ENCODE results near the gene ELL. TPM values are rescaled to one million over a fixed set of nuclear protein-coding genes. Genes with fewer than 3 reads are reported as not detected.
A peak's percentile ranks its signal among the peaks of the same experiment; 100 is the strongest.

ELL gene
- total RNA-seq, 1 donor from 2014 or later: 9.7 TPM

GRCh38 chr19:18401580-18402112, 120.2 kb downstream of the ELL start:
- TF ChIP-seq, protein P1, sequence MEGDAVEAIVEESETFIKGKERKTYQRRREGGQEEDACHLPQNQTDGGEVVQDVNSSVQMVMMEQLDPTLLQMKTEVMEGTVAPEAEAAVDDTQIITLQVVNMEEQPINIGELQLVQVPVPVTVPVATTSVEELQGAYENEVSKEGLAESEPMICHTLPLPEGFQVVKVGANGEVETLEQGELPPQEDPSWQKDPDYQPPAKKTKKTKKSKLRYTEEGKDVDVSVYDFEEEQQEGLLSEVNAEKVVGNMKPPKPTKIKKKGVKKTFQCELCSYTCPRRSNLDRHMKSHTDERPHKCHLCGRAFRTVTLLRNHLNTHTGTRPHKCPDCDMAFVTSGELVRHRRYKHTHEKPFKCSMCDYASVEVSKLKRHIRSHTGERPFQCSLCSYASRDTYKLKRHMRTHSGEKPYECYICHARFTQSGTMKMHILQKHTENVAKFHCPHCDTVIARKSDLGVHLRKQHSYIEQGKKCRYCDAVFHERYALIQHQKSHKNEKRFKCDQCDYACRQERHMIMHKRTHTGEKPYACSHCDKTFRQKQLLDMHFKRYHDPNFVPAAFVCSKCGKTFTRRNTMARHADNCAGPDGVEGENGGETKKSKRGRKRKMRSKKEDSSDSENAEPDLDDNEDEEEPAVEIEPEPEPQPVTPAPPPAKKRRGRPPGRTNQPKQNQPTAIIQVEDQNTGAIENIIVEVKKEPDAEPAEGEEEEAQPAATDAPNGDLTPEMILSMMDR (IDR thresholded peaks at IDR 0.05; ENCODE audit: insufficient read depth, low read length, severe bottlenecking): peak; percentile 66
- DNase-seq (ENCODE audit: low read depth): peak; percentile 78

GRCh38 chr19:18399008-18399407, 122.9 kb downstream of the ELL start:
- DNase-seq (ENCODE audit: low read depth): peak; percentile 76
- H3K27me3 ChIP-seq (ENCODE audit: control insufficient read depth, insufficient read depth, low read length): no peaks in the 10 kb centered on the region
- no peak overlapping the region for H3K4me3 ChIP-seq (ENCODE audit: low read depth, low read length)
- TF ChIP-seq, protein P1 (IDR thresholded peaks at IDR 0.05; ENCODE audit: insufficient read depth, low read length, severe bottlenecking): no peak
- no peak for FAIRE-seq
- H3K36me3 ChIP-seq (ENCODE audit: control insufficient read depth, insufficient read depth, low read length): no peaks in the 10 kb centered on the region

More at GRCh38 chr19:18401580-18402112, 120.2 kb downstream of the ELL start:
- FAIRE-seq: no peak
- H3K4me3 ChIP-seq (ENCODE audit: low read depth, low read length): no peak overlapping the region
- H3K36me3 ChIP-seq (ENCODE audit: control insufficient read depth, insufficient read depth, low read length): no peaks in the 10 kb centered on the region
- H3K27me3 ChIP-seq (ENCODE audit: control insufficient read depth, insufficient read depth, low read length): no peaks in the 10 kb centered on the region

GRCh38 chr19:18397242-18398202, 124.3 kb downstream of the ELL start, which contains the start of gene LRRC25:
Gene LRRC25 (minus strand): TSS chr19:18397622. CDS start chr19:18396963, 659 bp downstream.
- DNase-seq (ENCODE audit: low read depth) (no peak), FAIRE-seq (no peak)
- Histone ChIP-seq H3K36me3 (ENCODE audit: control insufficient read depth, insufficient read depth, low read length) (no peaks in the 10 kb centered on the region), H3K4me3 (ENCODE audit: low read depth, low read length) (no peak within 1 kb of the TSS), H3K27me3 (ENCODE audit: control insufficient read depth, insufficient read depth, low read length) (no peaks in the 10 kb centered on the region)
- TF ChIP-seq, protein P1 (IDR thresholded peaks at IDR 0.05; ENCODE audit: insufficient read depth, low read length, severe bottlenecking): no peak

DNA sequence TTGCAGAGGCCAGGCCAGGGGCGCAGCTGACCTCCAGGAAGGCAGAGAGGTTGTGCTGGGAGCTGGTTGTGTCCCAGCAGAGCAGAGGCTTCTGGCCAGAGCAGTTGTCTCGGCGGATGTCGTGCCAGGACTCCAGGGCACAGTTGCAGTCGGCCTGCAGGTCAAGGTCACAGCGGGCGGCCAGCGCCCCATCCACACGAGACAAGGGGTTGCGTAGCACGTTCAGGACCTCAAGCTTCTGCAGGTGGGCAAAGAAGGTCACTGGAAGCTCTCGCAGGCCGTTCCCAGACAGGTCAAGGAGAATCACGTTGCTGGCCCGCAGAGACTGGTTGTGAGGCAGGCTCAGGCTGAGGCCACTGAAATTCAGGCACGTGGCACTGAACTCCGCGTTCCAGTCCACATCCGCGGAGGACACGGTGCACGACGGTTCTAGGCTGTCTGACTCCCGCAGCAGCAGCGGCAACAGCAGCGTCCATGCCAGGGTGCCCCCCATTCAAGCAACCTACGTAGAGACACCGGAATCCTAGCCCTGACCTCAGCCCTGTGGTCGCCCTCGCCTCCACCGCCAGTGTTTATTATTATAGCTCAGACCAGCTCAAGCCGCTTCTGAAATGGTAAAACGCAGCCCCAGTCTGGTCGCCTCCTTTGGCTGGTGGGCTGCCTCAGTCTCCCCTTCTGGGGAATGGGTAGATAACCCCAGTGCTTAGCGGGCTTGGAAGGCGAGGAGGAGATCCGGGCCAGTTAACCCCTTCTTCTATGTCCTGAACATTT, 125.2 kb downstream of the ELL start:
- TF ChIP-seq, protein P1 (IDR thresholded peaks at IDR 0.05; ENCODE audit: insufficient read depth, low read length, severe bottlenecking): no peak
- no peak overlapping the region for H3K4me3 ChIP-seq (ENCODE audit: low read depth, low read length)
- no peaks in the 10 kb centered on the region for H3K27me3 ChIP-seq (ENCODE audit: control insufficient read depth, insufficient read depth, low read length)
- H3K36me3 ChIP-seq (ENCODE audit: control insufficient read depth, insufficient read depth, low read length): no peaks in the 10 kb centered on the region
- DNase-seq (ENCODE audit: low read depth) (no peak), FAIRE-seq (no peak)

DNA sequence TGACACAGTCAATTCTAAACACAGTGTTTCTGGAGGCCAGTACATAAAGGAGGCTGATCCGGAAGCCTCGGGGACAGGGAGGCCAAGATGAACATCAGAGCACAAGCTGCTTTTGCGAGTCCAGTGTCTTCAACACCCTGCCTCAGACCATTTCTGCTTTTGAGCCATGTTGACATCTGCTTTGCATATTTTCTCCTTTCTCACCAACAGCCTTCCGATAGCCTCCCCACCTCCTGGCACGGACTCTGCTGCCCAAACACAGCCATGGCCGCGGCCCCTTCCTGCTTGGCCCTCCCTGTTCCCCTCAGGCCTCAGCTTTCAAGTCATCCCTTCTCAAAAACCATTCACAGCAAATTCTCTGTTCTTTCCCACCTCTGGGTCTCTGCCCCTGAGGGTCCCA, 128.0 kb downstream of the ELL start:
- TF ChIP-seq, protein P1 (IDR thresholded peaks at IDR 0.05; ENCODE audit: insufficient read depth, low read length, severe bottlenecking): no peak
- no peak for FAIRE-seq
- no peak overlapping the region for H3K4me3 ChIP-seq (ENCODE audit: low read depth, low read length)

More for the DNA sequence above, 128.0 kb downstream of the ELL start:
- Histone ChIP-seq H3K27me3 (ENCODE audit: control insufficient read depth, insufficient read depth, low read length) (no peaks in the 10 kb centered on the region), H3K36me3 (ENCODE audit: control insufficient read depth, insufficient read depth, low read length) (peaks cover 3% of the 10 kb centered on the region)
- no peak for DNase-seq (ENCODE audit: low read depth)
